DND-41 (cell line): ENCODE results near the gene BCKDK.

Experiments
- ATAC-seq: fragments of 200-7000 bp; cut with Tn5 transposase; 3 replicates; pipeline ENCODE4 v1.9.1; 2021; ENCODE audit warnings: low read depth; ENCODE audit not compliant: insufficient read depth
- DNase-seq: peaks from one replicate; pipeline ENCODE4 v3.0.0-alpha.2; 2020
- H2AFZ ChIP-seq: 2 replicates; pipeline ENCODE4 v1.6.0; 2012; ENCODE audit warnings: low read depth, low read length
- H3K27ac ChIP-seq: 2 replicates; pipeline ENCODE4 v1.5.1; 2012; ENCODE audit warnings: low read length, inconsistent platforms
- H3K27me3 ChIP-seq: fragments of 200-600 bp; sonication (generic); 2 replicates; pipeline ENCODE4 v1.6.0; 2012; ENCODE audit warnings: low read length, mild to moderate bottlenecking, inconsistent platforms; ENCODE audit not compliant: insufficient read depth, poor library complexity
- H3K36me3 ChIP-seq: 2 replicates; pipeline ENCODE4 v1.5.1; 2012; ENCODE audit warnings: low read length, inconsistent platforms; ENCODE audit not compliant: insufficient read depth
- H3K4me1 ChIP-seq: 2 replicates; pipeline ENCODE4 v1.5.1; 2012; ENCODE audit warnings: mild to moderate bottlenecking, low read length; ENCODE audit not compliant: insufficient read depth
- H3K4me2 ChIP-seq: 2 replicates; pipeline ENCODE4 v1.6.0; 2012; ENCODE audit warnings: mild to moderate bottlenecking, moderate library complexity, low read length, inconsistent platforms; ENCODE audit not compliant: insufficient read depth
- H3K4me3 ChIP-seq, 2 experiments: fragments of 200-600 bp in 1 of 2; shearing (Covaris generic) in 1 of 2; 2 replicates each; pipeline ENCODE4 v1.5.1; 2012 to 2016; ENCODE audit warnings: inconsistent platforms in 2 of 2, low read length in 2 of 2, mild to moderate bottlenecking in 2 of 2, low read depth in 1 of 2, moderate library complexity in 1 of 2
- H3K79me2 ChIP-seq: 2 replicates; pipeline ENCODE4 v1.6.0; 2012; ENCODE audit warnings: low read length, inconsistent platforms; ENCODE audit not compliant: insufficient read depth
- H3K9ac ChIP-seq: 2 replicates; pipeline ENCODE4 v1.6.0; 2012; ENCODE audit warnings: low read depth, mild to moderate bottlenecking, inconsistent platforms, low read length, moderate library complexity
- H3K9me3 ChIP-seq: 2 replicates; pipeline ENCODE4 v1.5.1; 2012; ENCODE audit warnings: low read length, moderate library complexity, mild to moderate bottlenecking, inconsistent platforms; ENCODE audit not compliant: insufficient read depth, severe bottlenecking
- H4K20me1 ChIP-seq: 2 replicates; pipeline ENCODE4 v1.6.0; 2012; ENCODE audit warnings: low read length; ENCODE audit not compliant: insufficient read depth
- EZH2 ChIP-seq: IDR thresholded peaks from 3 replicates; pipeline ENCODE4 v1.6.1; 2012; ENCODE audit warnings: borderline replicate concordance, low read depth, mild to moderate bottlenecking, moderate library complexity, low read length, inconsistent platforms; ENCODE audit not compliant: severe bottlenecking
- TF ChIP-seq, protein P1 (sequence below): IDR thresholded peaks from 2 replicates; pipeline ENCODE4 v1.5.1; 2012; ENCODE audit warnings: borderline replicate concordance, low read length, moderate library complexity, mild to moderate bottlenecking; ENCODE audit not compliant: poor library complexity, severe bottlenecking; ENCODE audit errors: extremely low read depth

The BCKDK gene

DNA sequence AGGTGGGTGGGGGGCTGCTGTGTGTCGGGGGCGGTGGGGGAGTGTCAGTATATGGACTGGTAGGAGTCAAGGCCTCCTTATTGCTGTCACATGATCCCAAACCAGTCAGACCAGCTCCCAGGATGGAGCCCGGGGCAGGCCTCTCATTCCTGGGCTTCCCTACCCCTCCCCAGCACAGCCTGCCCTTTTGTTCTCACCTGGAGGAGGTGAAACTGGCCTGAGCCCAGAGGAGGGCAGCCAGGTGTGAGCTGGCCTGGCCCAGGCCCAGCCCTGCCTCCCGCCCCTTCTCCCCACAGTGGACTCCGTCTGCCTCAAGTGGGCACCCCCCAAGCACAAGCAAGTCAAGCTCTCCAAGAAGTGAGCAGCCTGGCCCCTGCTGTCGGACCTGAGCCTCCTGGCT lies 22.7 kb downstream of the BCKDK start:
- H3K4me2 ChIP-seq, result no peak overlapping the region

DNA sequence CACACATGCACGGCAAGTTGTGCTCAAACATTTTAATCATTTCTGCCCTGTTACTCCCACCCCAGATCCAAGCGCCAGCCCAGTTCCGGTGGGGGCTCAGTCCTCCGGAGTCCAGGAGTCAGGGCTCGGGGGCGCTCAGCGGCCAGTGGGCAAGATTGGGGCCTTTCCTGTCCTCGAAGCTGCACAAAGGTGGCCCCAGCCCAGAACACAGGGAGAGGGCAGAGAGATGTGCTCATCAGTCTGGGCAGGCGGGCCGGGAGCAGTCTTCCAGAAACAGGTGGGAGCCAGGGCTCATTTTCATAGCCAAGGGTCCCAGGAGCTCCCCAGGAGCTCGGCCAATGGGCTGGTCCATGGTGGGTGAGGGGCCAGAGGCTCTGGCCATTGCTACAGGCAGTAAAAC lies 23.2 kb downstream of the BCKDK start:
- peaks cover 50% of the 10 kb centered on the region for H3K36me3 ChIP-seq
- no peak overlapping the region for H2AFZ ChIP-seq
- H3K9ac ChIP-seq, result no peak overlapping the region
- TF ChIP-seq, protein P1, sequence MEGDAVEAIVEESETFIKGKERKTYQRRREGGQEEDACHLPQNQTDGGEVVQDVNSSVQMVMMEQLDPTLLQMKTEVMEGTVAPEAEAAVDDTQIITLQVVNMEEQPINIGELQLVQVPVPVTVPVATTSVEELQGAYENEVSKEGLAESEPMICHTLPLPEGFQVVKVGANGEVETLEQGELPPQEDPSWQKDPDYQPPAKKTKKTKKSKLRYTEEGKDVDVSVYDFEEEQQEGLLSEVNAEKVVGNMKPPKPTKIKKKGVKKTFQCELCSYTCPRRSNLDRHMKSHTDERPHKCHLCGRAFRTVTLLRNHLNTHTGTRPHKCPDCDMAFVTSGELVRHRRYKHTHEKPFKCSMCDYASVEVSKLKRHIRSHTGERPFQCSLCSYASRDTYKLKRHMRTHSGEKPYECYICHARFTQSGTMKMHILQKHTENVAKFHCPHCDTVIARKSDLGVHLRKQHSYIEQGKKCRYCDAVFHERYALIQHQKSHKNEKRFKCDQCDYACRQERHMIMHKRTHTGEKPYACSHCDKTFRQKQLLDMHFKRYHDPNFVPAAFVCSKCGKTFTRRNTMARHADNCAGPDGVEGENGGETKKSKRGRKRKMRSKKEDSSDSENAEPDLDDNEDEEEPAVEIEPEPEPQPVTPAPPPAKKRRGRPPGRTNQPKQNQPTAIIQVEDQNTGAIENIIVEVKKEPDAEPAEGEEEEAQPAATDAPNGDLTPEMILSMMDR, result no peak
- no peak for TF ChIP-seq EZH2
- H3K27ac ChIP-seq, result no peak overlapping the region
- no peaks in the 10 kb centered on the region for H3K79me2 ChIP-seq
- no peak for DNase-seq
- H3K4me2 ChIP-seq, result no peak overlapping the region
- ATAC-seq, result no peak
- no peaks in the 10 kb centered on the region for H4K20me1 ChIP-seq
- no peaks in the 10 kb centered on the region for H3K9me3 ChIP-seq
- H3K4me1 ChIP-seq, result no peaks in the 10 kb centered on the region
- no peaks in the 10 kb centered on the region for H3K27me3 ChIP-seq
- H3K4me3 ChIP-seq, result no peak overlapping the region

More for the DNA sequence above, 22.7 kb downstream of the BCKDK start:
- no peaks in the 10 kb centered on the region for H3K79me2 ChIP-seq
- ATAC-seq, result no peak
- no peaks in the 10 kb centered on the region for H4K20me1 ChIP-seq
- no peaks in the 10 kb centered on the region for H3K27me3 ChIP-seq
- no peak overlapping the region for H2AFZ ChIP-seq
- H3K9ac ChIP-seq, result no peak overlapping the region
- peaks cover 50% of the 10 kb centered on the region for H3K36me3 ChIP-seq
- no peak overlapping the region for H3K27ac ChIP-seq
- H3K9me3 ChIP-seq, result no peaks in the 10 kb centered on the region
- no peaks in the 10 kb centered on the region for H3K4me1 ChIP-seq
- TF ChIP-seq, protein P1, result no peak
- TF ChIP-seq EZH2, result no peak
- DNase-seq, result no peak
- no peak overlapping the region for H3K4me3 ChIP-seq

DNA sequence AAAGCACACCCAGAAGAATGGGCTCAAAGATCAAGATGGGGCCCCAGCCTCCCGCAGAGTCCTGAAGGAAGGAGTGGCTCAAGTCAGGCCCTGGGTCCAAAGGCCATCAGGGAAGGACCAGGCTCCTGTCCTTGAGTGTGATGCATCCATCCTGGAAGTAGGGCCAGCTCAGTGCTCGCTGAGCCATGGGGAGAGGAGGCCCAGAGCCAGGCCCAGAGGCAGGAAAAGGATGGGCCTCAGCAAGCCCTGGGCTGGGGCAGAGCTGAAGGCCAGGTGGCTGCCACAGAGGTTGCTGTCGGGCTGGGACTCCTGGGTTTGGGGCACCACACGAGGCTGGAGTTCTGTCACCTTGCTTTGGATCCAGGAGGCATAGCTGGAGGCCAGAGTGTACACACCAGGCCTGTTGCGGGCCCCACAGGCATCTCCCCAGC lies 23.7 kb downstream of the BCKDK start:
- Histone ChIP-seq H3K79me2 (no peaks in the 10 kb centered on the region), H3K9me3 (no peaks in the 10 kb centered on the region), H3K9ac (no peak overlapping the region), H3K4me1 (no peaks in the 10 kb centered on the region), H4K20me1 (no peaks in the 10 kb centered on the region), H2AFZ (no peak overlapping the region), H3K4me2 (no peak overlapping the region), H3K27me3 (no peaks in the 10 kb centered on the region), H3K4me3 (no peak overlapping the region), H3K27ac (no peak overlapping the region), H3K36me3 (peaks cover 48% of the 10 kb centered on the region)
- DNase-seq, result no peak
- ATAC-seq, result no peak
- TF ChIP-seq, protein P1, result no peak
- no peak for TF ChIP-seq EZH2

DNA sequence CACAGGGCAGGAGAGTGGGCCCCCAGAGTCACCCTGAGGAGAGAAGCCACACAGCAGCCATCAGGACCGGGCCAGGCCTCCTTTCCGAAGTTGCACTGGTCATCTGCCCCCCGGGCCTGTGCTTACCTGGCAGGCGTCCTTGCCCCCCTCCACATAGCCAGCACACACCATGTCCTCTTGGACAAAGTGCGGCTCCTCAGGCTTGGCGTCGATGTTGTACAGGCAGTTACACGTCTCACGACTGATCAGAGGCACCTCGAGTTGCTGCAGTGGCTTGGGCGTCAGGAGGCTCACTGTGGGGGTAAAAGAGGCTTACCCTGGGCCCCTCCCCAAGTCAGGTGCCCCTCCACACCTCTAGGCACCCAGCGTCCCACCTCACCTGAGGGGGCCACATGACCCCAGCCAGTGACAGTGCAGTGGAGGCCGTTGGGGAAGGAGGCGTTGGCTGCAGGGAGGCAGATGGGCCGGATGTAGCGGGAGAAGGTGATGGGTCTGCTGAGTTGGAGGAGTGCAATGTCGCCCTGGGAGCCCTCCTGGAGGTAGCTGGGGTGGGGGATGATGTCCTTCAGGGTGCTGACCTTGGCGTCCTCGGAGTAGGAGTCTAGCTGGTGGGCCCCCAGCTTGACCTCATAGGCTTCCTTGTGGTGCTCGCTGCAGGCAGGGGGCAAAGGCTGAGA lies 24.3 kb downstream of the BCKDK start:
- no peak overlapping the region for H3K9ac ChIP-seq
- no peak overlapping the region for H3K27ac ChIP-seq
- no peak overlapping the region for H3K4me2 ChIP-seq
- H3K9me3 ChIP-seq, result no peaks in the 10 kb centered on the region
- no peaks in the 10 kb centered on the region for H3K4me1 ChIP-seq
- 0 out of 3 replicates have a peak, but pooled peaks have one; percentile 18 for ATAC-seq
- H3K36me3 ChIP-seq, result peaks cover 42% of the 10 kb centered on the region
- no peak for DNase-seq
- no peak overlapping the region for H3K4me3 ChIP-seq
- TF ChIP-seq EZH2, result no peak
- TF ChIP-seq, protein P1, result no peak
- no peak overlapping the region for H2AFZ ChIP-seq
- no peaks in the 10 kb centered on the region for H4K20me1 ChIP-seq
- H3K79me2 ChIP-seq, result no peaks in the 10 kb centered on the region
- no peaks in the 10 kb centered on the region for H3K27me3 ChIP-seq
